Keratinocyte (primary cell): Measurements from ENCODE around the gene MAP3K5. TPM values are rescaled to one million over a fixed set of nuclear protein-coding genes. Genes with fewer than 3 reads are reported as not detected.

Source experiments
- DNase-seq: peaks from one replicate; pipeline ENCODE4 v3.0.0-alpha.2; 2011; ENCODE audit warnings: low read depth, missing footprints, low spot score
- FAIRE-seq: peaks from 2 replicates; lab custom pipeline; 2011; peaks lifted over from hg19 to GRCh38; lab: Jason Lieb, UNC
- H2AFZ ChIP-seq: 2 replicates; pipeline ENCODE4 v1.6.0; 2012; ENCODE audit warnings: low read length, control low read depth, inconsistent platforms; ENCODE audit not compliant: control insufficient read depth
- H3K27ac ChIP-seq: 2 replicates; pipeline ENCODE4 v1.5.1; 2011; ENCODE audit warnings: low read length; ENCODE audit not compliant: control insufficient read depth, insufficient read depth
- H3K27me3 ChIP-seq: 3 replicates; pipeline ENCODE4 v1.6.0; 2011; ENCODE audit warnings: low read length; ENCODE audit not compliant: control insufficient read depth, insufficient read depth; ENCODE audit errors: extremely low read depth
- H3K36me3 ChIP-seq, 2 experiments: 2 replicates in 1 of 2; 3 replicates in 1 of 2; pipeline ENCODE4 v1.5.1; 2011; ENCODE audit warnings: low read length in 2 of 2, mild to moderate bottlenecking in 1 of 2; ENCODE audit not compliant: control insufficient read depth in 2 of 2, insufficient read depth in 2 of 2; ENCODE audit errors: extremely low read depth in 1 of 2
- H3K4me1 ChIP-seq: 3 replicates; pipeline ENCODE4 v1.5.1; 2011; ENCODE audit warnings: low read length; ENCODE audit not compliant: control insufficient read depth, insufficient read depth; ENCODE audit errors: extremely low read depth
- H3K4me2 ChIP-seq: 3 replicates; pipeline ENCODE4 v1.6.0; 2011; ENCODE audit warnings: low read depth, low read length; ENCODE audit not compliant: control insufficient read depth, insufficient read depth; ENCODE audit errors: extremely low read depth
- H3K4me3 ChIP-seq, 3 experiments: fragments of 200-600 bp in 1 of 3; sonication (generic) in 1 of 3; 2 replicates in 2 of 3; 3 replicates in 1 of 3; pipeline ENCODE4 v1.5.1; 2011 to 2016; ENCODE audit warnings: low read length in 3 of 3, mild to moderate bottlenecking in 3 of 3, control low read depth in 2 of 3, inconsistent platforms in 1 of 3, low read depth in 1 of 3, mixed read lengths in 1 of 3, mixed run types in 1 of 3, moderate library complexity in 1 of 3; ENCODE audit not compliant: control insufficient read depth in 2 of 3, insufficient read depth in 2 of 3; ENCODE audit errors: extremely low read depth in 1 of 3
- H3K79me2 ChIP-seq: 2 replicates; pipeline ENCODE4 v1.6.0; 2012; ENCODE audit warnings: low read length; ENCODE audit not compliant: control insufficient read depth, insufficient read depth
- H3K9ac ChIP-seq: 3 replicates; pipeline ENCODE4 v1.6.0; 2011; ENCODE audit warnings: low read length; ENCODE audit not compliant: control insufficient read depth, insufficient read depth; ENCODE audit errors: extremely low read depth
- H3K9me1 ChIP-seq: 3 replicates; pipeline ENCODE4 v1.6.0; 2011; ENCODE audit warnings: low read length; ENCODE audit not compliant: control insufficient read depth, insufficient read depth; ENCODE audit errors: extremely low read depth
- H3K9me3 ChIP-seq: 2 replicates; pipeline ENCODE4 v1.5.1; 2012; ENCODE audit warnings: low read depth, low read length; ENCODE audit not compliant: control insufficient read depth
- H4K20me1 ChIP-seq: 3 replicates; pipeline ENCODE4 v1.6.0; 2011; ENCODE audit warnings: low read length; ENCODE audit not compliant: control insufficient read depth, insufficient read depth; ENCODE audit errors: extremely low read depth
- EZH2 ChIP-seq: IDR thresholded peaks from one replicate; pipeline ENCODE4 v1.6.1; 2012; ENCODE audit warnings: inconsistent platforms, mild to moderate bottlenecking, low read length, moderate library complexity
- dilution Hi-C: fragments of 300-500 bp; cut with MboI; formaldehyde crosslinking; loops from one replicate; pipeline ENCODE4 v1.7.0; 2020; ENCODE audit warnings: low sequenced_read_pairs; ENCODE audit not compliant: extremely low pct_ligation_motif_present
- polyA plus RNA-seq, 5 experiments: library from polyadenylated mRNA; depleted of rRNA in 3 of 5; stranded (reverse) in 3 of 5; stranded (forward) in 1 of 5; unstranded in 1 of 5; fragments of >200 nt; gene quantifications; 1 replicate in 1 of 5; 2 replicates in 3 of 5; 3 replicates in 1 of 5; pipeline versions ENCODE4 v1.2.1 to v1.2.3, GENCODE V29; 2011 to 2012; ENCODE audit warnings: missing spikeins in 2 of 5, low read depth in 1 of 5, low replicate concordance in 1 of 5
- TF ChIP-seq, protein P1 (sequence below), 3 experiments: IDR thresholded peaks in 1 of 3; conservative IDR thresholded peaks in 1 of 3; optimal IDR thresholded peaks in 1 of 3; 2 replicates in 2 of 3; 3 replicates in 1 of 3; pipeline versions ENCODE3 to v1.5.1; 2011; ENCODE audit warnings: low read length in 3 of 3, mild to moderate bottlenecking in 3 of 3, moderate library complexity in 2 of 3, control low read depth in 1 of 3, inconsistent platforms in 1 of 3; ENCODE audit not compliant: insufficient read depth in 2 of 3; ENCODE audit errors: extremely low read depth in 1 of 3

Gene MAP3K5
- polyA plus RNA-seq, 1 donor (not counting 4 experiments of a cell fraction or from before 2014, with no cell fraction given) = 3.4 TPM

DNA sequence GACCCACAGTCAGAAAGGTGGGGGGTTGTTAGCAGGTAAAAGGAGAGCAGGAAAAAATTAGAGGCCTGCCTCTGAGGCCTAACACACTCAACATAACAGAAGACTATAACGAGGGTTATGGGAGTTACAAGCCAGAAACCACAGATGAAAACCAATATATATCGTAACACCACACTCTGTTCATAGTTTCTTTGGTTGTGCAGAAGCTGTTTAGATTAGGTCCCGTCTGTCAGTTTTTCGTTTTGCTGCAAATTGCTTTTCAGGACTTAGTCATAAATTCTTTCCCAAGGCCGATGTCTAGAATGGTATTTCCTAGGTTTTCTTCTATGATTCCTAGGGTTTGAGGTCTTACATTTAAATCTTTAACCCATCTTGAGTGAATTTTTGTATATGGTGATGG lies 3.7 kb upstream of the MAP3K5 start:
- H3K9ac ChIP-seq = no peak overlapping the region
- no peak overlapping the region for H3K4me3 ChIP-seq
- peaks cover 4% of the 10 kb centered on the region for H3K79me2 ChIP-seq
- no peaks in the 10 kb centered on the region for H3K9me1 ChIP-seq
- TF ChIP-seq, protein P1, sequence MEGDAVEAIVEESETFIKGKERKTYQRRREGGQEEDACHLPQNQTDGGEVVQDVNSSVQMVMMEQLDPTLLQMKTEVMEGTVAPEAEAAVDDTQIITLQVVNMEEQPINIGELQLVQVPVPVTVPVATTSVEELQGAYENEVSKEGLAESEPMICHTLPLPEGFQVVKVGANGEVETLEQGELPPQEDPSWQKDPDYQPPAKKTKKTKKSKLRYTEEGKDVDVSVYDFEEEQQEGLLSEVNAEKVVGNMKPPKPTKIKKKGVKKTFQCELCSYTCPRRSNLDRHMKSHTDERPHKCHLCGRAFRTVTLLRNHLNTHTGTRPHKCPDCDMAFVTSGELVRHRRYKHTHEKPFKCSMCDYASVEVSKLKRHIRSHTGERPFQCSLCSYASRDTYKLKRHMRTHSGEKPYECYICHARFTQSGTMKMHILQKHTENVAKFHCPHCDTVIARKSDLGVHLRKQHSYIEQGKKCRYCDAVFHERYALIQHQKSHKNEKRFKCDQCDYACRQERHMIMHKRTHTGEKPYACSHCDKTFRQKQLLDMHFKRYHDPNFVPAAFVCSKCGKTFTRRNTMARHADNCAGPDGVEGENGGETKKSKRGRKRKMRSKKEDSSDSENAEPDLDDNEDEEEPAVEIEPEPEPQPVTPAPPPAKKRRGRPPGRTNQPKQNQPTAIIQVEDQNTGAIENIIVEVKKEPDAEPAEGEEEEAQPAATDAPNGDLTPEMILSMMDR (optimal IDR thresholded peaks at IDR 0.05 in 1 of 3, IDR thresholded peaks at IDR 0.05 in 1 of 3, conservative IDR thresholded peaks at IDR 0.05 in 1 of 3; ENCODE audit: extremely low read depth in 1 of 3, insufficient read depth in 2 of 3, low read length in 3 of 3) = no peak
- no peak for TF ChIP-seq EZH2
- H3K9me3 ChIP-seq = no peaks in the 10 kb centered on the region
- no peaks in the 10 kb centered on the region for H3K36me3 ChIP-seq
- H3K4me2 ChIP-seq = no peak overlapping the region
- no peak overlapping the region for H3K27ac ChIP-seq
- no peak overlapping the region for H2AFZ ChIP-seq
- no peak for FAIRE-seq
- no peak for DNase-seq
- no peaks in the 10 kb centered on the region for H4K20me1 ChIP-seq
- H3K4me1 ChIP-seq = peaks cover 6% of the 10 kb centered on the region
- H3K27me3 ChIP-seq = no peaks in the 10 kb centered on the region
- dilution Hi-C loops = no loop called here

- no peak for FAIRE-seq
- Histone ChIP-seq H3K27ac (no peak overlapping the region), H3K36me3 (no peaks in the 10 kb centered on the region), H3K4me2 (no peak overlapping the region), H3K9ac (no peak overlapping the region), H3K9me1 (no peaks in the 10 kb centered on the region), H3K9me3 (no peaks in the 10 kb centered on the region), H4K20me1 (no peaks in the 10 kb centered on the region), H3K79me2 (peaks cover 4% of the 10 kb centered on the region), H3K4me1 (peaks cover 6% of the 10 kb centered on the region), H3K27me3 (no peaks in the 10 kb centered on the region), H2AFZ (no peak overlapping the region), H3K4me3 (no peak overlapping the region)
- dilution Hi-C loops = no loop called here
- TF ChIP-seq, protein P1 (optimal IDR thresholded peaks at IDR 0.05 in 1 of 3, IDR thresholded peaks at IDR 0.05 in 1 of 3, conservative IDR thresholded peaks at IDR 0.05 in 1 of 3; ENCODE audit: extremely low read depth in 1 of 3, insufficient read depth in 2 of 3, low read length in 3 of 3) = no peak
- no peak for TF ChIP-seq EZH2
- DNase-seq = no peak
Measured at GRCh38 chr6:136795386-136795785, 3.1 kb upstream of the MAP3K5 start.
